Amniotic stem cell (primary cell): ENCODE measurements around the gene TEX2.
A peak's percentile ranks its signal among the peaks of the same experiment; 100 is the strongest.

Experiments used
- DNase-seq: peaks from one replicate; lab custom pipeline; 2025; lab: John Stamatoyannopoulos, UW

The TEX2 gene

GRCh38 chr17:64117981-64118979 is 144.8 kb downstream of the TEX2 start:
- DNase-seq, result no peak

DNA sequence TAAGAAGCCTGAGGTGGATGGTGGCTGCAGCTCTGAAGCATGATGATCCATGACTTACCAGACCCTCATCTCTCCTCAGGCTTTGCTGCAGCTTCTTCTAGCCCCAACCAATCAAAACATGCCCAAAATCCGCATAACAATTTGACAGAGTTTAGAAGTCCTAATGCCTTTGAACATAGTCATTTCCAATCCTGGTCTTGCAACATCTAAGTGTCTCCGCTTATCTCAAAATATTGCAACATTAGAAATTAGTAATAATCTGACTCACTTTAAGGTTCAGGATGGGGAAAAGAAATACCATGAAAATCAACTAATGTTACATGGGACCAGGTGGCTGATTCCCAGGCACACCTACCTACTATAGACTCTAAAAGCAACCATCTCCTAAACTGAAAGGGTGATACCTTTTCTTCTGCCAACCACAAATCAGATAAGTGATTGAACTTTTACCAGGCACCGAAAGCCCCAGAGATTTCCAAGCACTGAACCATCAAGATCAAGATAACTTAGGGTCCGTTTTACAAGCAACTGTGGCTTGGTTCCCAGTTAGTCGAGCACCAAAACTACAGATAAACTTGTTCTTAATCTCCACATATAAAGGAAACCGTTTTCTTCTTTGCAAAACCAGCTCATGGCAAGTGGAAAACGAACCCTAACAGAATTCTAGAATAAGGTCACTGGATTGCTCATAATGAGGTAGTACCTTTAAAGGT is 147.1 kb downstream of the TEX2 start:
- DNase-seq, result peak; percentile 16

- DNase-seq, result no peak
Observed at GRCh38 chr17:64115043-64115698, 147.9 kb downstream of the TEX2 start.

- no peak for DNase-seq
Observed at GRCh38 chr17:64113006-64113405, 150.1 kb downstream of the TEX2 start.

DNA sequence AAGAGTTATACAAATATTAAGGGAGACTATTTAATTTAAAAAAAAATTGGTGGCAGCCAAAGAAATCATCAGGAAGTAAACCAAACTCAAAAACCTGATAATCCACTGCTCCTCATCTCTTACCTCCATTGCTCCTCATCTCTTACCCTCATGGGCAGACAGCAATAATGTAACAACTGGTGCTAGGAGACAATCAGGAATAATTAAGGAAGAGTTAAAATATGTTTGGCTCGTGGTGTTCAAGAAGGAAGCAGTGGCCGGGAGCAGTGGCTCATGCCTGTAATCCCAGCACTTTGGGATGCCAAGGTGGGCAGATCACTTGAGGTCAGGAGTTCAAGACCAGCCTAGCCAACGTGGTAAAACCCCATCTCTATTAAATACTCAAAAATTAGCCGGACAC is 151.2 kb downstream of the TEX2 start:
- DNase-seq, result no peak

DNA sequence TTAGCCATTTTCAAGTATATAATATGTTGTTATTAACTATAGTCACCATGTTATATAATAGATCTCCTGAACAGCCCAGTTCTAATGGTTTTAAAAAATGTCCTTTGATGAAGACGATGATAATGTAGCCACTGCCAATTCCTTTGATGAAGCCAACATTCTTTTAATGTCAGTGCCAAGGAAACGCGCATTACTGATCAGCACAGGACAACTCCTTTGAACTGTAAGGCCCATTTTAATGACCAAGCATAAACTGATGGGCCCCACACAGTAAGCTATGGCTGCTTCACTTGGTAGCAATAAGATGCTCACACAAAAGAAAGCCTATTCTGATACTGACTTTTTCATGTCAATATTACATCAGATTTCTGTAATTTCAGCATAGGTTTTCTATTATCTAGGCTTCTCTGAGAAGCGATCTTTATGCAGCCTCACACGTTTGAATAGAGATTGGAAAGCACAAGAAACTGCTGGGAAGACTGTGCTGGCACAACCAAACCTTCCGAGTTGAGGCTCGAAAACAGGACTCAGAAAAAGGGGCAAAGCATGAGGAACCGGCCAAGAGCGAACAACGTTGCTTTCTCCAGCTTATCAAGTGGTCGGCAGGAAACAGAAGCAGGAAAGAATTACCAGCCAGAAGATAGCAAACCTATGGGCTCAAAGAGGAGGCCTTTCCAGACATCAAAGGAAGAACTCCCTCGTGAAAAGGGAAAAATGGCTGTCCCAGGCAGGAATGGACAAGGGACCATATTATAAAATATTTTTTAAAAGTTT is 152.5 kb downstream of the TEX2 start:
- DNase-seq, result no peak

- DNase-seq, result no peak
Observed at GRCh38 chr17:64109400-64109799, 153.7 kb downstream of the TEX2 start.

GRCh38 chr17:64107500-64108236 is 155.4 kb downstream of the TEX2 start:
- DNase-seq, result no peak

GRCh38 chr17:64106918-64107317 is 156.1 kb downstream of the TEX2 start:
- no peak for DNase-seq

GRCh38 chr17:64103391-64104364 is 159.4 kb downstream of the TEX2 start:
- DNase-seq, result no peak

DNA sequence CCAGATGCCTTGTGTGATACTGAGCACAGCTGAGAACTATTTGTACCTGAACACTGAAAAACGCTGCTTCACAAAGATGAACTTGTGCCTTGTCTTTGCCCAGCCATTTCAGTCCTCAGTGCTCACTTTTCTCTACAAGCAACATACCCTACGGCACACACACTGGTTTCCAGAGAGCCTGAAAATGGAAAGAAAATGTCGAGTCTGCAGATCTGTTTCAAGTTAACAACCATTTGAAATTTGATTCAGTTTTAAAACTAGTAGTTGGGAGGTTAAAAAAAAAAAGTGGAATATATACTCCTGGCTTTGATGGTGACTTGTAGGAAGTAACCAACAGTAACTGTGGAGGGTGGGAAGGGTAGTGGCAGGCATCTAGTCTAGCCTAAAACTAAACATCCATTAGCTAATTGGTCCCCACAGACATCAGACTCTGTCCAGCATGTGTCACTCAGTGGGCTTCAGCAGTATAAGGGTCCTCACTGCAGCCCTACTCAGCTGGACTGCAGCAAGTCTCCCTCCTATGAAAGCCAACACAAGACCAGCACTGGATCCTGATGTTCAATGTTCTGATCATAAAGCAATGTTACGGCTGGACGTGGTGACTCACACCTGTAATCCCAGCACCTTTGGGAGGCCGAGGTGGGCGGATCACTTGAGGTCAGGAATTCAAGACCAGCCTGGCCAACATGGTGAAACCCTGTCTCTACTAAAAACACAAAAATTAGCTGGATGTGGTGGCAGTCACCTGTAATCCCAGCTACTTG is 160.3 kb downstream of the TEX2 start:
- no peak for DNase-seq

DNA sequence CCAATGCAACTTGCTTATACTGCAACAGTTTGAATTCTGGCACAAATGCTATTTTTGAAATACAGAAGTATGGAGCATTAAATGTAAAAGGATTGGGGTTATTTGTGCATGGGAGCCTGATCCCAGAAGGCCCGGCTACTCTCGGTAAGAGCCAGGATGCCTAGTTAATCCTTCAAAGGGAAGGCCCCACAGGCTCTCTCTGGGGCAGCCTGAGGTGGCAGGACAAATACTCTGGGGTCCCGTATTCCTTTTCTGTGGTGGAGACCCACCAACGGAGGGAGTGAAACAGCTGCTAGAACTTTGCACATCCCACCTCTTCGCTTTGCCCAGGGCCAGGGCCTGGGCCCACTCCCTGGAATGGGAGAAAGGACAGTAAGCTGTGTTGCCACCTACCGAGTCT is 163.5 kb downstream of the TEX2 start:
- DNase-seq, result no peak
